ENCODE measurements around the gene FGFR4.

FGFR4 gene

GRCh38 chr5:177146891-177147638, 60.4 kb downstream of the FGFR4 start:
- intact Hi-C loops (cut with DNase I), result no loop called here
- DNase-seq, result peak in 9 of 42 donors; percentile 14 to 35 (median 30)
